ENCODE results near the gene DMD. TPM values are rescaled to one million over a fixed set of nuclear protein-coding genes. Genes with fewer than 3 reads are reported as not detected.

The DMD gene
- total and polyA plus RNA-seq, 8 donors = 6.8 to 117 (median 44.2) TPM

DNA sequence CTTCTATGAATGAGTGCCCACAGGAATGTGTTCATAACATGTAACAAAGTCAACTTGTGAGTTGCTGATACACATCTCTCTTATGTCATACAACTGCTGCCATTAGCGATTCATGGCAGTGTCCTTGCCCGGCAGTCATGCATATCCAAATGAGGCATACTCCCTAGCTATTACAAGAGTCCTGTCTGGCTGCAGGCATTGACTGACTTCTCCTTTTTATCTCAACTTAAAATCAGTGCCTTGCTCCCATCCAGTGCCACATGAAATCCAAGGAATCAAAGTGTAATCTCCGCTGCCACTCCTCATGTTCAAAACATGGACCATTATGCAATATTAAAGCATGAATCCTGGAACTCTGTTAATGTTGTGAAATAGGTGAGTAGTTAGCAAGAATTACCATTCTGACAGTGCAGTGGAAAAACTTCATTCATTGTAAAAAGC is 1790.6 kb downstream of the DMD start:
- Histone ChIP-seq H3K27me3 (no peaks in the 10 kb centered on the region), H3K27ac (no peak overlapping the region), H3K36me3 (no peaks in the 10 kb centered on the region), H3K9me3 (no peaks in the 10 kb centered on the region), H3K4me3 (no peak overlapping the region), H3K4me1 (no peaks in the 10 kb centered on the region)
- WGBS, 5 donors = 84 to 100% (median 97%) methylated on average over 3 of the region's 3 CpGs
- intact Hi-C loops (cut with DNase I; ENCODE audit: low total_unique reads) = no loop called here
- no peak for TF ChIP-seq POLR2A (IDR thresholded peaks at IDR 0.05)
- TF ChIP-seq EP300 (IDR thresholded peaks at IDR 0.05) = no peak
- TF ChIP-seq, protein P1, sequence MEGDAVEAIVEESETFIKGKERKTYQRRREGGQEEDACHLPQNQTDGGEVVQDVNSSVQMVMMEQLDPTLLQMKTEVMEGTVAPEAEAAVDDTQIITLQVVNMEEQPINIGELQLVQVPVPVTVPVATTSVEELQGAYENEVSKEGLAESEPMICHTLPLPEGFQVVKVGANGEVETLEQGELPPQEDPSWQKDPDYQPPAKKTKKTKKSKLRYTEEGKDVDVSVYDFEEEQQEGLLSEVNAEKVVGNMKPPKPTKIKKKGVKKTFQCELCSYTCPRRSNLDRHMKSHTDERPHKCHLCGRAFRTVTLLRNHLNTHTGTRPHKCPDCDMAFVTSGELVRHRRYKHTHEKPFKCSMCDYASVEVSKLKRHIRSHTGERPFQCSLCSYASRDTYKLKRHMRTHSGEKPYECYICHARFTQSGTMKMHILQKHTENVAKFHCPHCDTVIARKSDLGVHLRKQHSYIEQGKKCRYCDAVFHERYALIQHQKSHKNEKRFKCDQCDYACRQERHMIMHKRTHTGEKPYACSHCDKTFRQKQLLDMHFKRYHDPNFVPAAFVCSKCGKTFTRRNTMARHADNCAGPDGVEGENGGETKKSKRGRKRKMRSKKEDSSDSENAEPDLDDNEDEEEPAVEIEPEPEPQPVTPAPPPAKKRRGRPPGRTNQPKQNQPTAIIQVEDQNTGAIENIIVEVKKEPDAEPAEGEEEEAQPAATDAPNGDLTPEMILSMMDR (IDR thresholded peaks at IDR 0.05) = no peak
- TF ChIP-seq POLR2AphosphoS5 (IDR thresholded peaks at IDR 0.05) = no peak
- DNase-seq = no peak

GRCh38 chrX:31420302-31420701 is 1791.0 kb downstream of the DMD start:
- no peaks in the 10 kb centered on the region for H3K27me3 ChIP-seq
- H3K36me3 ChIP-seq = no peaks in the 10 kb centered on the region
- WGBS, 5 donors = 65 to 94% (median 90%) methylated on average over 2 of the region's 2 CpGs
- DNase-seq = no peak
- no peaks in the 10 kb centered on the region for H3K4me1 ChIP-seq
- H3K27ac ChIP-seq = no peak overlapping the region
- H3K4me3 ChIP-seq = no peak overlapping the region
- no peaks in the 10 kb centered on the region for H3K9me3 ChIP-seq
- TF ChIP-seq POLR2AphosphoS5 (IDR thresholded peaks at IDR 0.05) (no peak), EP300 (IDR thresholded peaks at IDR 0.05) (no peak), POLR2A (IDR thresholded peaks at IDR 0.05) (no peak)
- TF ChIP-seq, protein P1 (IDR thresholded peaks at IDR 0.05) = no peak
- intact Hi-C loops (cut with DNase I; ENCODE audit: low total_unique reads) = no loop called here

DNA sequence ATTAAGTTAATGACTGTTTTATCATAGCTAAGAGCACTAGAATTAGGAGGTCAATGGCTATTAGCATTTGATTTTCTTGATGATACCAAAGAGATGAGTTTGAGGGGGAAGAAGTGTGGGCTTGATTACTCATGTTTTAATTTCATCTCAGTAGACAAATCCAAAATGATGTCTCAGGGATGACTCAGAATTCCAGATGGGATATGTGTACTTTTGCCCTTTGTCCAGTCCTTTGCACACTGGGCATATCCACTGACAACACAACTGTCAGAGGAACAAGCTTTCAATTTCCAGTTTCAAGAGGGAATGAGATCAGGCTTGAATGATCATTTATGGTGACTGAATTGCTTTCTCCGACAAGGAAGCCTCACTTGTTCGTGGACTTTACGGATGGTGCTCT is 1814.2 kb downstream of the DMD start:
- Histone ChIP-seq H3K27me3 (no peaks in the 10 kb centered on the region), H3K4me3 (no peak overlapping the region), H3K4me1 (no peaks in the 10 kb centered on the region), H3K27ac (no peak overlapping the region), H3K9me3 (peaks cover 0 to 12% (median 0%) of the 10 kb centered on the region in 4 donors), H3K36me3 (no peaks in the 10 kb centered on the region)
- no peak for TF ChIP-seq POLR2A (IDR thresholded peaks at IDR 0.05)
- TF ChIP-seq EP300 (IDR thresholded peaks at IDR 0.05) = no peak
- no peak for TF ChIP-seq POLR2AphosphoS5 (IDR thresholded peaks at IDR 0.05)
- TF ChIP-seq, protein P1 (IDR thresholded peaks at IDR 0.05) = no peak
- no peak for DNase-seq
- 73 to 91% (median 85%) methylated on average over 3 of the region's 3 CpGs for WGBS, 5 donors
- intact Hi-C loops (cut with DNase I; ENCODE audit: low total_unique reads) = no loop called here

GRCh38 chrX:31392513-31392912 is 1818.8 kb downstream of the DMD start:
- Histone ChIP-seq H3K4me3 (no peak overlapping the region), H3K27me3 (no peaks in the 10 kb centered on the region), H3K9me3 (no peaks in the 10 kb centered on the region), H3K27ac (no peak overlapping the region), H3K4me1 (no peaks in the 10 kb centered on the region), H3K36me3 (no peaks in the 10 kb centered on the region)
- intact Hi-C loops (cut with DNase I; ENCODE audit: low total_unique reads) = no loop called here
- TF ChIP-seq POLR2AphosphoS5 (IDR thresholded peaks at IDR 0.05) (no peak), POLR2A (IDR thresholded peaks at IDR 0.05) (no peak), EP300 (IDR thresholded peaks at IDR 0.05) (no peak)
- TF ChIP-seq, protein P1 (IDR thresholded peaks at IDR 0.05) = no peak
- DNase-seq = no peak
- 88 to 98% (median 95%) methylated on average over 3 of the region's 3 CpGs for WGBS, 5 donors
